IMR-90 (cell line): ENCODE data around the gene HRAS. TPM values are rescaled to one million over a fixed set of nuclear protein-coding genes. Genes with fewer than 3 reads are reported as not detected.

Experiments used
- ATAC-seq: fragments of 200-7000 bp; cut with Tn5 transposase; 2 replicates; pipeline ENCODE4 v1.9.1; 2020; ENCODE audit warnings: low read depth, mild to moderate bottlenecking, moderate library complexity
- BruUV-seq: library from RNA; stranded (reverse); fragments of 400-500 nt; replicated peaks from 2 replicates; lab custom pipeline; 2021; lab: Mats Ljungman, UMichigan
- CTCF ChIA-PET: fragments of 300-600 bp; formaldehyde crosslinking; extraction: SDS; loops from one replicate; lab custom pipeline; 2021; ENCODE audit warnings: antibody characterized with exemption; lab: Yijun Ruan, JAX
- POLR2A ChIA-PET: fragments of 300-600 bp; sonication (Branson Sonifier 250); formaldehyde crosslinking; loops from one replicate; lab custom pipeline; 2022; ENCODE audit warnings: antibody characterized with exemption; ENCODE audit not compliant: unreplicated experiment; lab: Charles Lee
- DNase-seq: peaks from one replicate; pipeline ENCODE4 v3.0.0; 2013
- H2AFZ ChIP-seq: replicated peaks from 2 replicates; pipeline ENCODE3; 2013; ENCODE audit warnings: low read length, mild to moderate bottlenecking; ENCODE audit not compliant: poor library complexity
- H2AK5ac ChIP-seq: 2 replicates; pipeline ENCODE4 v1.6.1; 2013; ENCODE audit warnings: low read depth, low read length, inconsistent platforms
- H2AK9ac ChIP-seq: replicated peaks from 2 replicates; pipeline ENCODE3; 2013; ENCODE audit warnings: mild to moderate bottlenecking, low read depth, low read length, moderate library complexity; ENCODE audit not compliant: poor library complexity
- H2BK120ac ChIP-seq: 2 replicates; pipeline ENCODE4 v1.6.1; 2013; ENCODE audit warnings: low read depth, low read length, inconsistent platforms
- H2BK15ac ChIP-seq: 3 replicates; pipeline ENCODE4 v1.6.1; 2013; ENCODE audit warnings: low read depth, low read length, inconsistent platforms
- H2BK20ac ChIP-seq: 2 replicates; pipeline ENCODE4 v1.6.1; 2013; ENCODE audit warnings: low read depth, mild to moderate bottlenecking, inconsistent platforms, low read length, moderate library complexity
- H2BK5ac ChIP-seq: 2 replicates; pipeline ENCODE4 v1.6.1; 2013; ENCODE audit warnings: mild to moderate bottlenecking, low read depth, low read length, inconsistent platforms; ENCODE audit not compliant: poor library complexity, severe bottlenecking
- H3K14ac ChIP-seq: replicated peaks from 2 replicates; pipeline ENCODE4 v1.6.1; 2013; ENCODE audit warnings: low read depth, low read length, inconsistent platforms
- H3K18ac ChIP-seq: 2 replicates; pipeline ENCODE4 v1.6.1; 2013; ENCODE audit warnings: low read depth, low read length, control low read depth
- H3K23ac ChIP-seq: 2 replicates; pipeline ENCODE4 v1.6.1; 2013; ENCODE audit warnings: low read depth, low read length, inconsistent platforms
- H3K27ac ChIP-seq: 2 replicates; pipeline ENCODE4 v1.5.1; 2013; ENCODE audit warnings: mild to moderate bottlenecking, control low read depth, low read length; ENCODE audit not compliant: insufficient read depth
- H3K27me3 ChIP-seq: 2 replicates; pipeline ENCODE4 v1.6.1; 2013; ENCODE audit warnings: low read length; ENCODE audit not compliant: control insufficient read depth, insufficient read depth
- H3K36me3 ChIP-seq: 2 replicates; pipeline ENCODE4 v1.6.1; 2013; ENCODE audit warnings: low read length, mixed read lengths; ENCODE audit not compliant: control insufficient read depth, insufficient read depth
- H3K4ac ChIP-seq: 2 replicates; pipeline ENCODE4 v1.6.1; 2013; ENCODE audit warnings: low read depth, low read length, inconsistent platforms
- H3K4me1 ChIP-seq: 2 replicates; pipeline ENCODE4 v1.6.1; 2013; ENCODE audit warnings: low read length, mixed read lengths; ENCODE audit not compliant: control insufficient read depth, insufficient read depth
- H3K4me2 ChIP-seq: 2 replicates; pipeline ENCODE4 v1.6.1; 2013; ENCODE audit warnings: low read depth, mild to moderate bottlenecking, control low read depth, low read length, moderate library complexity
- H3K4me3 ChIP-seq: 2 replicates; pipeline ENCODE4 v1.5.1; 2013; ENCODE audit warnings: low read depth, mild to moderate bottlenecking, control low read depth, low read length, moderate library complexity; ENCODE audit not compliant: insufficient read depth
- H3K56ac ChIP-seq: 2 replicates; pipeline ENCODE4 v1.6.1; 2013; ENCODE audit warnings: low read length, inconsistent platforms; ENCODE audit not compliant: insufficient read depth; ENCODE audit errors: extremely low read depth
- H3K79me1 ChIP-seq, 2 experiments: 2 replicates each; pipeline ENCODE4 v1.6.1; 2013; ENCODE audit warnings: low read length in 2 of 2, inconsistent platforms in 1 of 2, low read depth in 1 of 2
- H3K9ac ChIP-seq: 2 replicates; pipeline ENCODE4 v1.6.1; 2013; ENCODE audit warnings: low read depth, low read length, control low read depth
- H3K9me1 ChIP-seq: 2 replicates; pipeline ENCODE4 v1.6.1; 2013; ENCODE audit warnings: low read length, inconsistent platforms; ENCODE audit not compliant: insufficient read depth
- H3K9me3 ChIP-seq: 2 replicates; pipeline ENCODE4 v1.6.1; 2013; ENCODE audit warnings: low read length; ENCODE audit not compliant: control insufficient read depth, insufficient read depth
- H4K20me1 ChIP-seq: 2 replicates; pipeline ENCODE4 v1.6.1; 2013; ENCODE audit warnings: low read length, inconsistent platforms; ENCODE audit not compliant: insufficient read depth
- H4K5ac ChIP-seq: 2 replicates; pipeline ENCODE4 v1.6.1; 2013; ENCODE audit warnings: mild to moderate bottlenecking, low read depth, low read length, control low read depth
- H4K8ac ChIP-seq, 2 experiments: 2 replicates each; pipeline ENCODE4 v1.6.1; 2013; ENCODE audit warnings: low read depth in 2 of 2, low read length in 2 of 2, control low read depth in 1 of 2, inconsistent platforms in 1 of 2
- H4K91ac ChIP-seq: 2 replicates; pipeline ENCODE4 v1.6.1; 2013; ENCODE audit warnings: low read depth, low read length, inconsistent platforms; ENCODE audit not compliant: insufficient read depth
- CHD1 ChIP-seq: IDR thresholded peaks from 2 replicates; pipeline ENCODE4 v1.6.1; 2012; ENCODE audit warnings: low read depth, low read length, improper control_type of control experiment
- FOS ChIP-seq: fragments of 150-350 bp; IDR thresholded peaks from 2 replicates; pipeline ENCODE4 v1.6.1; 2016; ENCODE audit warnings: low read depth, low read length
- MAZ ChIP-seq: IDR thresholded peaks from 2 replicates; pipeline ENCODE4 v1.6.1; 2012; ENCODE audit warnings: low read depth, mild to moderate bottlenecking, low read length, improper control_type of control experiment, moderate library complexity, borderline replicate concordance
- MXI1 ChIP-seq: IDR thresholded peaks from 2 replicates; pipeline ENCODE4 v1.6.1; 2012; ENCODE audit warnings: low read depth, mild to moderate bottlenecking, low read length, moderate library complexity, borderline replicate concordance
- NFE2L2 ChIP-seq: fragments of 150-350 bp; IDR thresholded peaks from 2 replicates; pipeline ENCODE4 v1.6.1; 2016; ENCODE audit warnings: low read depth, mild to moderate bottlenecking, low read length
- RFX5 ChIP-seq: IDR thresholded peaks from 2 replicates; pipeline ENCODE4 v1.8.0; 2012; ENCODE audit warnings: low read depth, mild to moderate bottlenecking, low read length, moderate library complexity
- WGBS, 2 experiments: methylation state at CpG; one replicate each; pipeline versions ENCODE4 v1.1.5 to v1.1.7; 2013; ENCODE audit warnings: missing lambda C conversion rate in 2 of 2; ENCODE audit not compliant: insufficient read length in 1 of 2; ENCODE audit errors: extremely low coverage in 2 of 2; 5-methylcytosine and 5-hydroxymethylcytosine counted together
- dilution Hi-C: fragments of 300-500 bp; cut with HindIII; formaldehyde crosslinking; loops from one replicate; pipeline ENCODE4 v1.14.3; 2018; ENCODE audit warnings: low sequenced_read_pairs; ENCODE audit not compliant: unreplicated experiment
- in situ Hi-C: fragments of 300-500 bp; cut with MboI; formaldehyde crosslinking; loops from 3 replicates; pipeline ENCODE4 v1.14.3; 2019; ENCODE audit warnings: low sequenced_read_pairs, inconsistent platforms, mixed read lengths
- intact Hi-C: fragments of 100-400 bp; cut with micrococcal nuclease; formaldehyde crosslinking; loops from 2 replicates; pipeline ENCODE4 v1.10.0; 2022
- polyA plus RNA-seq, 3 experiments: library from polyadenylated mRNA; depleted of rRNA; stranded (reverse); fragments of >200 nt; gene quantifications; 2 replicates each; pipeline ENCODE4 v1.2.3, GENCODE V29; 2012; ENCODE audit warnings: low replicate concordance in 1 of 3
- total RNA-seq: library from RNA; depleted of rRNA; stranded (reverse); fragments of >200 nt; gene quantifications from 2 replicates; pipeline ENCODE4 v1.2.3, GENCODE V29; 2012
- TF ChIP-seq, protein P1 (sequence below): conservative IDR thresholded peaks from 2 replicates; pipeline ENCODE4 v1.5.1; 2012; ENCODE audit warnings: mild to moderate bottlenecking, low read depth, low read length, improper control_type of control experiment
- TF ChIP-seq, protein P2 (sequence below): fragments of 150-350 bp; IDR thresholded peaks from 2 replicates; pipeline ENCODE4 v1.6.1; 2016; ENCODE audit warnings: low read depth, mild to moderate bottlenecking, low read length, moderate library complexity, borderline replicate concordance

HRAS gene
- total and polyA plus RNA-seq, 2 of the 4 experiments (the other 2 are of a cell fraction): 108 to 123 TPM

DNA sequence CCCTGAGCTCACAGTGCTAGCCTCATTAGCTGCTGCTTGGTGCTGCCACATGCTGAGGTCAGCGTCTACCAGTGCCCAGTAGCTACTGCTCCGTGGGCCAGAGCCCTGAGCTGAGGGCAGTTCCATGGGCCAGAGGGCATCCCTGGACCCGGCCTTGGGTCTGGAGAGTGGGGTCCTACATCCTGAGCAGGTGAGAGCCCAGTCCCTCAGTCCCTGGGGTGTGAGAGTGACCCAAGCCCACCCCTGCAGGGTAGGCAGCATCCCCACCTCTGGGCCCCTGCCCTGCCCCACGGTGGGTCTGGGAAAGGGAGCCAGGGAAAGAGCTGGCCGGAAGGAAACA, 15.3 kb upstream of the HRAS start:
- Histone ChIP-seq H3K9ac (no peak overlapping the region), H2BK20ac (no peak overlapping the region), H3K4me1 (peaks cover 2% of the 10 kb centered on the region; the same call in 1 of the 2 replicates), H3K9me1 (no peaks in the 10 kb centered on the region), H3K4me3 (no peak overlapping the region), H3K18ac (no peak overlapping the region), H3K23ac (no peak overlapping the region), H3K9me3 (no peaks in the 10 kb centered on the region), H4K20me1 (no peaks in the 10 kb centered on the region), H4K91ac (no peak overlapping the region), H3K36me3 (peaks cover 2% of the 10 kb centered on the region; the same call in 1 of the 2 replicates), H4K8ac (no peak overlapping the region), H2AK5ac (no peak overlapping the region), H2BK120ac (no peak overlapping the region), H3K4ac (no peak overlapping the region), H2BK5ac (no peak overlapping the region), H3K27me3 (peaks cover 23% of the 10 kb centered on the region), H4K5ac (no peak overlapping the region), H3K4me2 (no peak overlapping the region), H2AK9ac (peak overlapping the region; percentile 37), H2BK15ac (no peak overlapping the region), H3K79me1 (no peaks in the 10 kb centered on the region), H2AFZ (no peak overlapping the region), H3K14ac (no peak overlapping the region), H3K27ac (no peak overlapping the region), H3K56ac (no peak overlapping the region)
- ChIA-PET POLR2A (no interaction called here), CTCF (no interaction called here)
- intact Hi-C loops: loop anchor here (10.0 kb wide), 1 partner anchor 174 kb away; no protein-coding TSS in a partner anchor
- TF ChIP-seq, protein P1, sequence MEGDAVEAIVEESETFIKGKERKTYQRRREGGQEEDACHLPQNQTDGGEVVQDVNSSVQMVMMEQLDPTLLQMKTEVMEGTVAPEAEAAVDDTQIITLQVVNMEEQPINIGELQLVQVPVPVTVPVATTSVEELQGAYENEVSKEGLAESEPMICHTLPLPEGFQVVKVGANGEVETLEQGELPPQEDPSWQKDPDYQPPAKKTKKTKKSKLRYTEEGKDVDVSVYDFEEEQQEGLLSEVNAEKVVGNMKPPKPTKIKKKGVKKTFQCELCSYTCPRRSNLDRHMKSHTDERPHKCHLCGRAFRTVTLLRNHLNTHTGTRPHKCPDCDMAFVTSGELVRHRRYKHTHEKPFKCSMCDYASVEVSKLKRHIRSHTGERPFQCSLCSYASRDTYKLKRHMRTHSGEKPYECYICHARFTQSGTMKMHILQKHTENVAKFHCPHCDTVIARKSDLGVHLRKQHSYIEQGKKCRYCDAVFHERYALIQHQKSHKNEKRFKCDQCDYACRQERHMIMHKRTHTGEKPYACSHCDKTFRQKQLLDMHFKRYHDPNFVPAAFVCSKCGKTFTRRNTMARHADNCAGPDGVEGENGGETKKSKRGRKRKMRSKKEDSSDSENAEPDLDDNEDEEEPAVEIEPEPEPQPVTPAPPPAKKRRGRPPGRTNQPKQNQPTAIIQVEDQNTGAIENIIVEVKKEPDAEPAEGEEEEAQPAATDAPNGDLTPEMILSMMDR: no peak
- TF ChIP-seq NFE2L2 (no peak), MAZ (no peak), RFX5 (no peak), MXI1 (no peak), CHD1 (no peak), FOS (no peak)
- TF ChIP-seq, protein P2, sequence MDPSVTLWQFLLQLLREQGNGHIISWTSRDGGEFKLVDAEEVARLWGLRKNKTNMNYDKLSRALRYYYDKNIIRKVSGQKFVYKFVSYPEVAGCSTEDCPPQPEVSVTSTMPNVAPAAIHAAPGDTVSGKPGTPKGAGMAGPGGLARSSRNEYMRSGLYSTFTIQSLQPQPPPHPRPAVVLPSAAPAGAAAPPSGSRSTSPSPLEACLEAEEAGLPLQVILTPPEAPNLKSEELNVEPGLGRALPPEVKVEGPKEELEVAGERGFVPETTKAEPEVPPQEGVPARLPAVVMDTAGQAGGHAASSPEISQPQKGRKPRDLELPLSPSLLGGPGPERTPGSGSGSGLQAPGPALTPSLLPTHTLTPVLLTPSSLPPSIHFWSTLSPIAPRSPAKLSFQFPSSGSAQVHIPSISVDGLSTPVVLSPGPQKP: no peak
- dilution Hi-C loops: no loop called here
- in situ Hi-C loops: no loop called here
- WGBS, 2 experiments: 50% methylated on average over 3 of the region's 5 CpGs; no CpG with 5 or more reads in 1 of the 2 experiments
- ATAC-seq (no peak), DNase-seq (no peak)
- no TSS peak for BruUV-seq
